GM19463 (cell line): Measurements from ENCODE around the gene MKRN2.
A peak's percentile ranks its signal among the peaks of the same experiment; 100 is the strongest.
"Not testable (repeated sequence)": the region's sequence is repeated elsewhere in the genome, so short reads cannot be mapped to it uniquely, and the experiment has no call there.

Experiments
- ATAC-seq: cut with Tn5 transposase; IDR thresholded peaks from one replicate; pipeline ENCODE4 v1.9.1; 2021; ENCODE audit warnings: mild to moderate bottlenecking, moderate library complexity; ENCODE audit not compliant: unreplicated experiment

MKRN2 gene

GRCh38 chr3:12556690-12557472 lies at the start of gene MKRN2:
MKRN2 (plus strand) TSS chr3:12557087; CDS start chr3:12557151, 64 bp downstream.
- peak; percentile 83 for ATAC-seq

- no peak for ATAC-seq
Measured at GRCh38 chr3:12507591-12508281, 49.2 kb upstream of the MKRN2 start.

- no peak for ATAC-seq
Measured at GRCh38 chr3:12508291-12508700, 48.6 kb upstream of the MKRN2 start.

- no peak for ATAC-seq
Measured at GRCh38 chr3:12509466-12509865, 47.4 kb upstream of the MKRN2 start.

GRCh38 chr3:12512534-12513118 lies 44.3 kb upstream of the MKRN2 start:
- no peak for ATAC-seq

GRCh38 chr3:12513694-12514446 lies 43.0 kb upstream of the MKRN2 start:
- ATAC-seq, result no peak

GRCh38 chr3:12515631-12516030 lies 41.3 kb upstream of the MKRN2 start:
- no peak for ATAC-seq

- no peak for ATAC-seq
Measured at GRCh38 chr3:12516873-12517272, 40.0 kb upstream of the MKRN2 start.

GRCh38 chr3:12518261-12519028 lies 38.4 kb upstream of the MKRN2 start:
- no peak for ATAC-seq

- no peak for ATAC-seq
Measured at GRCh38 chr3:12521010-12521409, 35.9 kb upstream of the MKRN2 start.

GRCh38 chr3:12522721-12523120 lies 34.2 kb upstream of the MKRN2 start:
- no peak for ATAC-seq

- ATAC-seq, result no peak
Measured at GRCh38 chr3:12527757-12528143, 29.1 kb upstream of the MKRN2 start.

GRCh38 chr3:12532182-12532581 lies 24.7 kb upstream of the MKRN2 start:
- no peak for ATAC-seq

GRCh38 chr3:12536423-12536822 lies 20.5 kb upstream of the MKRN2 start:
- ATAC-seq, result no peak

- ATAC-seq, result no peak
Measured at GRCh38 chr3:12541625-12542024, 15.3 kb upstream of the MKRN2 start.

GRCh38 chr3:12543497-12543896 lies 13.4 kb upstream of the MKRN2 start:
- ATAC-seq, result not testable (repeated sequence)

- ATAC-seq, result no peak
Measured at GRCh38 chr3:12544652-12545472, 12.0 kb upstream of the MKRN2 start.

- ATAC-seq, result no peak
Measured at GRCh38 chr3:12545473-12545791, 11.5 kb upstream of the MKRN2 start, which contains the start of gene MKRN2OS. MKRN2OS (minus strand) TSS chr3:12545499; CDS start chr3:12545464, 35 bp downstream.

GRCh38 chr3:12549971-12550760 lies 6.7 kb upstream of the MKRN2 start:
- no peak for ATAC-seq
